ENCODE results near the gene DIPK1A.
"Not testable (repeated sequence)": the region's sequence is repeated elsewhere in the genome, so short reads cannot be mapped to it uniquely, and the experiment has no call there.

The DIPK1A gene

GRCh38 chr1:92901126-92901525 is 60.1 kb downstream of the DIPK1A start:
- Mint-ChIP-seq H3K4me3 (no peak overlapping the region), H3K4me1 (ENCODE audit: low read depth) (peaks cover 15% of the 10 kb centered on the region), H3K27me3 (ENCODE audit: low read depth) (no peaks in the 10 kb centered on the region), H3K9me3 (peaks cover 12% of the 10 kb centered on the region), H3K27ac (no peak overlapping the region), H3K36me3 (ENCODE audit: low read depth) (peaks cover 13% of the 10 kb centered on the region)

DNA sequence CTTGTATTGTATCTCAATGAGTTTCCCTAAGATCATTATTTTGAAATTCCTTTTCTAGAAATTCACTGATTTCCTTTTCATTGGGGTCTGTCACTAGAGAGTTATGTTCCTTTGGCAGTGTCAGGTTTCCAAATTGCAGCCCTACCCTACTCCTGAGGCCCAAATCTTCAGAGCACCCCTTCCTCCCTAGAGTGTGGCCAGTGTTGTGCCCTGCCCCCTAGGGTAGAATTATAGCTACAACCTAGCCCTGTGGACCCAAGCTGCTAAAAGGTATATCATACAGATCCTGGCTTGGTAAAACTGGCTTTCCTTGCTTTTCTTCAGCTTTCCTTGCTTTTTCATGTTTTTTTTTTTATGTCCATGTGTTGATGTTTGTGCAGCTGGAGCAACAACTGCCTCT is 60.7 kb downstream of the DIPK1A start:
- Mint-ChIP-seq H3K36me3 (ENCODE audit: low read depth) (peaks cover 13% of the 10 kb centered on the region), H3K4me3 (no peak overlapping the region), H3K27me3 (ENCODE audit: low read depth) (no peaks in the 10 kb centered on the region), H3K4me1 (ENCODE audit: low read depth) (peaks cover 15% of the 10 kb centered on the region), H3K9me3 (peaks cover 12% of the 10 kb centered on the region), H3K27ac (no peak overlapping the region)

GRCh38 chr1:92899780-92900179 is 61.5 kb downstream of the DIPK1A start:
- H3K9me3 Mint-ChIP-seq = peaks cover 12% of the 10 kb centered on the region
- H3K36me3 Mint-ChIP-seq (ENCODE audit: low read depth) = peaks cover 13% of the 10 kb centered on the region
- no peak overlapping the region for H3K27ac Mint-ChIP-seq
- H3K4me3 Mint-ChIP-seq = no peak overlapping the region
- H3K27me3 Mint-ChIP-seq (ENCODE audit: low read depth) = no peaks in the 10 kb centered on the region
- H3K4me1 Mint-ChIP-seq (ENCODE audit: low read depth) = peaks cover 12% of the 10 kb centered on the region

- H3K36me3 Mint-ChIP-seq (ENCODE audit: low read depth) = peaks cover 17% of the 10 kb centered on the region
- H3K9me3 Mint-ChIP-seq = peaks cover 21% of the 10 kb centered on the region
- not testable (repeated sequence) for H3K4me1 Mint-ChIP-seq (ENCODE audit: low read depth); H3K27ac Mint-ChIP-seq; H3K4me3 Mint-ChIP-seq; H3K27me3 Mint-ChIP-seq (ENCODE audit: low read depth)
Observed at GRCh38 chr1:92898053-92898452, 63.2 kb downstream of the DIPK1A start.

- Mint-ChIP-seq H3K27me3 (ENCODE audit: low read depth) (no peaks in the 10 kb centered on the region), H3K4me3 (no peak overlapping the region), H3K9me3 (peaks cover 7% of the 10 kb centered on the region), H3K27ac (no peak overlapping the region), H3K36me3 (ENCODE audit: low read depth) (peaks cover 6% of the 10 kb centered on the region), H3K4me1 (ENCODE audit: low read depth) (peaks cover 12% of the 10 kb centered on the region)
Observed at GRCh38 chr1:92887465-92887864, 73.8 kb downstream of the DIPK1A start.

DNA sequence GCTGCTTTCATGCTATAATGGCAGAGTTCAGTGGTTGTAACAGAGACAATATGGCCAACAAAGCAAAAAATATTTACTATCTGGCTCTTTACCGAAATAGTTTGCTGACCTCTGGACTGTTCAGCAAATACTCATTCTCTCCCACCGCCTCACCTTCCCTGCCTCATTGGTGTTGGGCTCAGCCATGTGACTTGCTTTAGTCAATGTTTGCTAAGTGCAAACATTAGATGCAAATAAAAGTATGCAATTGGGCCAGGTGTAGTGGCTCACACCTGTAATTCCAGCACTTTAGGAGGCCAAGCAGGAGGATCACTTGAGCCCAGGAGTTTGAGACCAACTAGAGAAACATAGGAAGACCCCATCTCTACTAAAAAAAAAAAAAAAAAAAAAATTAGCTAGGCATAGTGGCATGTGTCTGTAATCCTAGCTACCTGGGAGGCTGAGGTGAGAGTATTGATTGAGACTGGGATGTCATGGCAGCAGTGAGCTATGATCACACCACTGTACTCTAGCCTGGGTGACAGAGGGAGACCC is 74.3 kb downstream of the DIPK1A start:
- Mint-ChIP-seq H3K27ac (no peak overlapping the region), H3K4me3 (no peak overlapping the region), H3K4me1 (ENCODE audit: low read depth) (peaks cover 14% of the 10 kb centered on the region), H3K27me3 (ENCODE audit: low read depth) (no peaks in the 10 kb centered on the region), H3K9me3 (peaks cover 7% of the 10 kb centered on the region), H3K36me3 (ENCODE audit: low read depth) (peaks cover 8% of the 10 kb centered on the region)

DNA sequence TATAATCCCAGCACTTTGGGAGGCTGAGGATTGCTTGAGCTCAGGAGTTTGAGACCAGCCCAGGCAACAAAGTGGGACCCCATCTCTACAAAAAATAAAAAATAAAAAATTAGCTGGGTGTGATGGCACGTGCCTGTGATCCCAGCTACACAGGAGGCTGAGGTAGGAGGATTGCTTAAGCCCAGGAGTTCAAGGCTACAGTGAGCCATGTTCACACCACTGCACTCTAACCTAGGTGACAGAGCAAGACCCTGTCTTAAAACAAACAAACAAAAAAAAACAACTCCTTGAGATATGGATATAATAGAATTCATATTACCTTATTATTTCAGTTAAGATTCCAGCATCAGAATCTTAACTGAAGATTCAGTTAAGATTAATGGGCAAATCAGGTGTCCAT is 77.1 kb downstream of the DIPK1A start:
- H3K9me3 Mint-ChIP-seq = peaks cover 5% of the 10 kb centered on the region
- peaks cover 6% of the 10 kb centered on the region for H3K36me3 Mint-ChIP-seq (ENCODE audit: low read depth)
- no peaks in the 10 kb centered on the region for H3K27me3 Mint-ChIP-seq (ENCODE audit: low read depth)
- H3K4me1 Mint-ChIP-seq (ENCODE audit: low read depth) = peaks cover 15% of the 10 kb centered on the region
- no peak overlapping the region for H3K27ac Mint-ChIP-seq
- H3K4me3 Mint-ChIP-seq = no peak overlapping the region

DNA sequence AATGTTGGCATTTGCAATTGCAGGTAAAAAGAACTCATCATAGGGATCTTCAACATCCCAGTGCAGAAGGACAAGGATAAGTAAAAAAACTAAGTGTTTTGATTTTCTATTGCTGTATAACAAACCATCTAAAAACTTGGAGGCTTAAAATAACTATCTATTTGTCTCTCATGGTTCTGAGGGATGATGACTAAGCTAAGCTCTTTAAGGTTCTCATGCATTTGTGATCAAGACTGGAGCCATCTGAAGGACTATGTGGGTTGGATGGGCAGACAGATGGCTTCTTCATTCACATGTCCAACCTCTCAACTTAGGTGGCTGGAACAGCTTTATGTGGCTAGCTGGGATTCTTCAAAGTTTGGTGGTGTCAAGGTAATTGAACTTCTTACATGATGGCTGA is 78.0 kb downstream of the DIPK1A start:
- H3K36me3 Mint-ChIP-seq (ENCODE audit: low read depth) = peaks cover 2% of the 10 kb centered on the region
- H3K27me3 Mint-ChIP-seq (ENCODE audit: low read depth) = no peaks in the 10 kb centered on the region
- H3K4me1 Mint-ChIP-seq (ENCODE audit: low read depth) = peaks cover 15% of the 10 kb centered on the region
- H3K9me3 Mint-ChIP-seq = no peaks in the 10 kb centered on the region
- H3K4me3 Mint-ChIP-seq = no peak overlapping the region
- H3K27ac Mint-ChIP-seq = peak overlapping the region; percentile 32

GRCh38 chr1:92882819-92883218 is 78.4 kb downstream of the DIPK1A start:
- H3K4me3 Mint-ChIP-seq = peak overlapping the region; percentile 22
- no peaks in the 10 kb centered on the region for H3K9me3 Mint-ChIP-seq
- peaks cover 19% of the 10 kb centered on the region for H3K4me1 Mint-ChIP-seq (ENCODE audit: low read depth)
- peak overlapping the region; percentile 32 for H3K27ac Mint-ChIP-seq
- H3K27me3 Mint-ChIP-seq (ENCODE audit: low read depth) = no peaks in the 10 kb centered on the region
- peaks cover 2% of the 10 kb centered on the region for H3K36me3 Mint-ChIP-seq (ENCODE audit: low read depth)

DNA sequence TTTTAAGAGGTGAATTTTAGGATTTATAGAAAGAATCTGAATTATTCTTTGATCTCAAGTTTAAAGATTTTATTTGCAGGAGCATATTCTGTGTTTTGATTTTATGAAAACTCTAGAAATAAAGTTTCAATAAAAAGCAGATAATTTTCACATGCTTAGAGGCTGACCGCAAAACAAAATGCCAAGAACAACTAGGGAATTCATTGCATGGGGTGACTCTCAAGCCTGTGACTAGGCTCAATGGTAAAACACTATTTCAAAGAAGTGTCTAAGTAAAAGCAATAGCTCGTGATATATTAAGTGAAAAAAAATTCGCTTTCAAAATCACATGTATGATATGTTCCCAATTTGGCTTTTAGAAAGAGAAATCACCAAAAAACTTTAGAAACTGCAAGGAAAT is 79.9 kb downstream of the DIPK1A start:
- Mint-ChIP-seq H3K9me3 (no peaks in the 10 kb centered on the region), H3K27ac (no peak overlapping the region), H3K4me3 (no peak overlapping the region), H3K4me1 (ENCODE audit: low read depth) (peaks cover 28% of the 10 kb centered on the region), H3K27me3 (ENCODE audit: low read depth) (no peaks in the 10 kb centered on the region), H3K36me3 (ENCODE audit: low read depth) (peaks cover 4% of the 10 kb centered on the region)

DNA sequence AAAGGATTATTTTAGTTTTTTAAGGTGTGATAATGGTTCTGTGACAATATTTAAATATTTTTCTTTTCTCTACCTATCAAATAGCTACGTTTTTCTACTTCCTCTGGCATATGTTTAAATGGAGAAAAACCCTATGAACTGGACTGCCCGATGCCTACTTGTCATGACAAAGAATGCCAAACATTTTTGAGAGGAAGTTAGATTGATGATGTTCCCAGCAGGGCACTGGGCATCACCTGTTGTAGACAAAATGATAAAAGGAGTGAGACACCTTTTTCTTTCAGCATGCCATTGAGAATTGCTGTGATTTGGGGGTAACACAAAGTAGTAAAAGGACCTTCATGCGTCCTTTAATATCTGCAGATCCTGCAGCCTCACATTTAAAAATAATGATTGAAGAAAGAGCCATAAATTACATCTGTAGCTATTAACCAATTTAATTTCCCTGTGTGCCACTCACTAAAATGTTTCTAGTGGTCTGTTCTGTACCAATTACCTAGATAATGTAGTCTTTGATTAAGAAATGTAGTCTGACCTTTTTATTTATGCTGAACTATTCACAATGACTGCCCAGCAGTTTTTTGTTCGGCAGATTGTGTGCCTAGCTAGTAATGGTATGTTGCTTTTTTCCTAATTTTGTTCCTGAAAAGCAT is 81.8 kb downstream of the DIPK1A start:
- Mint-ChIP-seq H3K36me3 (ENCODE audit: low read depth) (peaks cover 13% of the 10 kb centered on the region), H3K27me3 (ENCODE audit: low read depth) (no peaks in the 10 kb centered on the region), H3K9me3 (no peaks in the 10 kb centered on the region), H3K4me1 (ENCODE audit: low read depth) (peaks cover 28% of the 10 kb centered on the region), H3K27ac (no peak overlapping the region), H3K4me3 (no peak overlapping the region)

DNA sequence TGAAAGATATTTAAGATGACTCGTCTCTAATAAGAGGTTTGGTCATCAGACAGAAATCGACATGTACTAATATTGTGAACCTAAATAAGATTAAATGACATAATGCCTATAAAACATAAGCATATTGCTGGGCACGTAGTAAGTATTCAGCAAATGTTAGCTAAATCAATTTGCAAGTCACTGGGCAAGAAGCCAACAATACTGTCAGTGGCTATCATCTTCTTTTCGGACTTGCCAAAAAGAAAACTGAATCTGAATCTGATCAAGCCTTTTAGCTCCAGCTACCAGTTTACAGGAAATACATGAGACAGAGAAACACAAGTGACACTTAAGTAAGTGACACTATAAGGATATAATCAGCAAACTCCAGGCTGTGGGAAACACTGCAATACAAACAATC is 83.5 kb downstream of the DIPK1A start:
- Mint-ChIP-seq H3K27ac (peak overlapping the region; percentile 61), H3K4me3 (peak overlapping the region; percentile 50), H3K4me1 (ENCODE audit: low read depth) (peaks cover 19% of the 10 kb centered on the region), H3K9me3 (no peaks in the 10 kb centered on the region), H3K36me3 (ENCODE audit: low read depth) (peaks cover 17% of the 10 kb centered on the region), H3K27me3 (ENCODE audit: low read depth) (no peaks in the 10 kb centered on the region)

- peak overlapping the region; percentile 76 for H3K4me3 Mint-ChIP-seq
- H3K9me3 Mint-ChIP-seq = no peaks in the 10 kb centered on the region
- H3K27me3 Mint-ChIP-seq (ENCODE audit: low read depth) = no peaks in the 10 kb centered on the region
- H3K4me1 Mint-ChIP-seq (ENCODE audit: low read depth) = peaks cover 14% of the 10 kb centered on the region
- H3K36me3 Mint-ChIP-seq (ENCODE audit: low read depth) = peaks cover 19% of the 10 kb centered on the region
- no peak overlapping the region for H3K27ac Mint-ChIP-seq
Observed at GRCh38 chr1:92877081-92877711, 84.1 kb downstream of the DIPK1A start.

DNA sequence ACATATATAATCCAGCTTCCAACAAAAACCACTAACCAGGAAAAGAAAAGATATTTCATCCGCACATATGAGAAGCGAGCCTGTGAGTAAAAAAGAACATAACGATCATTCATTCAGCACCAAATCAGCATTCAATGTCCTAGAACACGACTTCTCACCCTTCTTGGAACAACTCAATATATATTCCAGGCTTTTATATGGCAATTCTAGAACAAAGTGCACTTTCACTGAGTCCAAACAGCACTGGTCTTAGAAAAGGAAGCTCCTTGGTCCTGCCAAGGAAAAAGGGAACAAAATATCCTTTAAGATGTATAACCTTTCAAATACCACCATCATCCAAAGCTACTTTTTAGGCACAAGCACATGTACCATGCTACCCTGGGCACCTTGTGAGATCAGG is 84.9 kb downstream of the DIPK1A start:
- H3K36me3 Mint-ChIP-seq (ENCODE audit: low read depth) = peaks cover 19% of the 10 kb centered on the region
- H3K4me1 Mint-ChIP-seq (ENCODE audit: low read depth) = peaks cover 13% of the 10 kb centered on the region
- H3K9me3 Mint-ChIP-seq = no peaks in the 10 kb centered on the region

DNA sequence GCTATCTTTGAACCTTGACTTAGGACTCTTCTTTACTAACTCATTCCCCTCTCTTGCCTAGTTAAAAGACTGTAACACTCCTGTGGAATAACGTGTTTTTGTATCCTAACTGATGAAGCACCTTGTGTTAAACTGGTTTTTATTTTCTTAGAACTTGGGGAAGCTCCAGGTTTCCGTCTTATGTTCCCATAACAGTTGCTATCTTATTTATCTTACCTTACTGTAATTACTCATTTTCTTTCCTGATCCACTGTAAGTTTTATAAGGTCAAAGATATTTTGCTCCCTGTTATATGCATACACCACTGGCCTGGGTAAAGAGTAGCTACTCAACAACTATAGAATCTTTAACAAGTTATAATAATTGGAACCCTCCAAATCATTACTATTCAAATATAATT is 86.3 kb downstream of the DIPK1A start:
- no peaks in the 10 kb centered on the region for H3K9me3 Mint-ChIP-seq
- H3K4me3 Mint-ChIP-seq = no peak overlapping the region
- H3K4me1 Mint-ChIP-seq (ENCODE audit: low read depth) = peaks cover 13% of the 10 kb centered on the region

More for the DNA sequence above, 84.9 kb downstream of the DIPK1A start:
- Mint-ChIP-seq H3K27me3 (ENCODE audit: low read depth) (no peaks in the 10 kb centered on the region), H3K4me3 (no peak overlapping the region), H3K27ac (no peak overlapping the region)

More for the DNA sequence above, 86.3 kb downstream of the DIPK1A start:
- Mint-ChIP-seq H3K27me3 (ENCODE audit: low read depth) (no peaks in the 10 kb centered on the region), H3K27ac (no peak overlapping the region), H3K36me3 (ENCODE audit: low read depth) (peaks cover 19% of the 10 kb centered on the region)
